CD8-positive, alpha-beta memory T cell (primary cell): ENCODE data around the gene ELN. TPM values are rescaled to one million over a fixed set of nuclear protein-coding genes. Genes with fewer than 3 reads are reported as not detected.
"Not testable (repeated sequence)": the region's sequence is repeated elsewhere in the genome, so short reads cannot be mapped to it uniquely, and the experiment has no call there.

Experiments
- CTCF ChIA-PET: fragments of 350-600 bp; sonication (Branson Sonifier 250); formaldehyde crosslinking; loops from one replicate; lab custom pipeline; 2021; ENCODE audit warnings: antibody characterized with exemption; lab: Charles Lee
- POLR2A ChIA-PET: fragments of 350-600 bp; sonication (Branson Sonifier 250); formaldehyde crosslinking; loops from one replicate; lab custom pipeline; 2021; ENCODE audit warnings: antibody characterized with exemption; lab: Charles Lee
- DNase-seq, 5 donors: peaks; one replicate each; pipeline versions ENCODE4 v3.0.0 to v3.0.0-alpha.2; 2020 to 2022; ENCODE audit warnings: mixed read lengths in 1 of 5
- H3K27ac ChIP-seq: one replicate; pipeline ENCODE4 v1.7.0; 2013; ENCODE audit warnings: low read depth, mild to moderate bottlenecking, low read length, moderate library complexity
- H3K27me3 ChIP-seq: 2 replicates; pipeline ENCODE4 v1.7.0; 2013; ENCODE audit warnings: low read length, mild to moderate bottlenecking; ENCODE audit not compliant: insufficient read depth, poor library complexity, severe bottlenecking
- H3K36me3 ChIP-seq: 2 replicates; pipeline ENCODE4 v1.7.0; 2013; ENCODE audit warnings: mild to moderate bottlenecking, low read length, moderate library complexity; ENCODE audit not compliant: insufficient read depth
- H3K4me1 ChIP-seq: 2 replicates; pipeline ENCODE4 v1.7.0; 2013; ENCODE audit warnings: mild to moderate bottlenecking, low read length, moderate library complexity; ENCODE audit not compliant: insufficient read depth
- H3K4me3 ChIP-seq: 2 replicates; pipeline ENCODE4 v1.7.0; 2013; ENCODE audit warnings: mild to moderate bottlenecking, low read length
- H3K9me3 ChIP-seq: 2 replicates; pipeline ENCODE4 v1.7.0; 2013; ENCODE audit warnings: mild to moderate bottlenecking, low read length
- H3K27ac Mint-ChIP-seq, 8 donors: one replicate each; pipeline ENCODE4 v1.8.0; 2020 to 2021; ENCODE audit warnings: mixed read lengths in 8 of 8, mild to moderate bottlenecking in 6 of 8, inconsistent platforms in 3 of 8, moderate library complexity in 3 of 8
- H3K27me3 Mint-ChIP-seq, 2 donors: one replicate each; pipeline ENCODE4 v1.8.0; 2020 to 2021; ENCODE audit warnings: mixed read lengths in 2 of 2, mild to moderate bottlenecking in 1 of 2, moderate library complexity in 1 of 2
- H3K36me3 Mint-ChIP-seq, 3 donors: one replicate each; pipeline ENCODE4 v1.8.0; 2020 to 2021; ENCODE audit warnings: mixed read lengths in 3 of 3, inconsistent platforms in 1 of 3, mild to moderate bottlenecking in 1 of 3
- H3K4me1 Mint-ChIP-seq, 3 donors: one replicate each; pipeline ENCODE4 v1.8.0; 2020 to 2021; ENCODE audit warnings: mixed read lengths in 3 of 3, inconsistent platforms in 1 of 3, mild to moderate bottlenecking in 1 of 3
- H3K4me3 Mint-ChIP-seq, 7 donors: one replicate each; pipeline ENCODE4 v1.8.0; 2020 to 2021; ENCODE audit warnings: mixed read lengths in 7 of 7, mild to moderate bottlenecking in 6 of 7, moderate library complexity in 4 of 7, inconsistent platforms in 2 of 7
- H3K9me3 Mint-ChIP-seq, 5 donors: one replicate each; pipeline ENCODE4 v1.8.0; 2020 to 2022; ENCODE audit warnings: mixed read lengths in 5 of 5, mild to moderate bottlenecking in 3 of 5, moderate library complexity in 2 of 5, inconsistent platforms in 1 of 5
- polyA plus RNA-seq: library from polyadenylated mRNA; unstranded; fragments of 300-500 nt; fragmentation: Illumina TruSeq; gene quantifications from one replicate; pipeline ENCODE4 v1.2.3, GENCODE V29; 2021
- total RNA-seq, 2 experiments: library from RNA; stranded (reverse); gene quantifications; one replicate each; pipeline ENCODE4 v1.2.3, GENCODE V29; 2021

The ELN gene
- total and polyA plus RNA-seq, 3 experiments from 2014 or later = not detected

DNA sequence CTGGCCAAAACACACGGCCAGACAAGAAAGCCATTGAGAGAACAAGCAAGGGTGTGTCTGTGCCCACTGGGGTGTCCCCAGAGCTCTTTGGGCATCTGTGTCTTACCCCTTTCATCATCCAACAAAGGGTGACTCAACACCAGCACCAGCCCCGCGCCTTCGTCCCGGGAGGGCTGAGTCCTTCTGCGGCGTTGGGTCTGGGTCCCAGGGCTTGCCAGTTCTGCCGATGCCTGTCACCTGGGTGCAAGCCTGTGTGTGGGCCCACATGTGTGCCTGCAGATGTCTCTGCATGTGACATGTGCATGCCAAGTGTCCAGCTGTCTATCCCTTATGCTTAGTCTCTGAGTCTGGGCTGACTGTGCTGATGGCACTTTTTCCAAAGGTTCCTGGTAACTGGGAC lies 24.4 kb upstream of the ELN start:
- no peak overlapping the region for H3K27ac ChIP-seq
- H3K36me3 ChIP-seq = no peaks in the 10 kb centered on the region
- H3K27me3 Mint-ChIP-seq = peaks cover 0 to 5% of the 10 kb centered on the region in 2 donors
- H3K27me3 ChIP-seq = no peaks in the 10 kb centered on the region
- peak overlapping the region in 2 of 8 donors; percentile 60 to 79 for H3K27ac Mint-ChIP-seq
- no peaks in the 10 kb centered on the region for H3K9me3 Mint-ChIP-seq
- no peaks in the 10 kb centered on the region for H3K9me3 ChIP-seq
- H3K4me3 ChIP-seq = no peak overlapping the region
- ChIA-PET POLR2A (no interaction called here), CTCF (no interaction called here)
- H3K36me3 Mint-ChIP-seq = no peaks in the 10 kb centered on the region
- DNase-seq = no peak
- no peak overlapping the region for H3K4me3 Mint-ChIP-seq
- H3K4me1 ChIP-seq = no peaks in the 10 kb centered on the region
- peaks cover 10 to 13% (median 11%) of the 10 kb centered on the region in 3 donors for H3K4me1 Mint-ChIP-seq

DNA sequence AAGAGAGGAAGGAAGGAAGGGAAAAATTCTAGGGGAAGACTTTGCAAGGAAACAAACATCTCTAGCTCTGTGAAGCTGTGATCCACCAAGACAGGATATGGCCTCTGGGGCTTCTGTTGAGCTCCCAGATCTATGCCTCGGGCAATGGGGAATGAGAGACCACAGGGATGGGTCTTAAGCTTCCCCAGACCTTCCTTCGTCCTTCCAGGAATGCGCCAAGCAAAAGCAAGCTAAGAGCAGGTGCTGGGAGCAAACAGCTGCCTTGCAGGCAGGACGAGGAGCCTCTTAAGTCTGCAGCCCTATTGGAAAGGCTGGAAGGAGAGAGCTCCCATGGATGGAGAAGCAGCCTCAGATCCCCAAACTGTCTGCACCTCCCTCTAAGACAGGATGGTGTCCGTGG lies 21.9 kb upstream of the ELN start:
- Mint-ChIP-seq H3K9me3 (no peaks in the 10 kb centered on the region), H3K36me3 (no peaks in the 10 kb centered on the region), H3K27ac (no peak overlapping the region), H3K4me1 (peaks cover 10 to 13% (median 11%) of the 10 kb centered on the region in 3 donors), H3K27me3 (peaks cover 0 to 5% of the 10 kb centered on the region in 2 donors), H3K4me3 (no peak overlapping the region)
- CTCF ChIA-PET = no interaction called here
- Histone ChIP-seq H3K4me3 (no peak overlapping the region), H3K4me1 (no peaks in the 10 kb centered on the region), H3K27ac (no peak overlapping the region), H3K27me3 (no peaks in the 10 kb centered on the region), H3K36me3 (no peaks in the 10 kb centered on the region), H3K9me3 (no peaks in the 10 kb centered on the region)
- DNase-seq = no peak
- POLR2A ChIA-PET = no interaction called here

DNA sequence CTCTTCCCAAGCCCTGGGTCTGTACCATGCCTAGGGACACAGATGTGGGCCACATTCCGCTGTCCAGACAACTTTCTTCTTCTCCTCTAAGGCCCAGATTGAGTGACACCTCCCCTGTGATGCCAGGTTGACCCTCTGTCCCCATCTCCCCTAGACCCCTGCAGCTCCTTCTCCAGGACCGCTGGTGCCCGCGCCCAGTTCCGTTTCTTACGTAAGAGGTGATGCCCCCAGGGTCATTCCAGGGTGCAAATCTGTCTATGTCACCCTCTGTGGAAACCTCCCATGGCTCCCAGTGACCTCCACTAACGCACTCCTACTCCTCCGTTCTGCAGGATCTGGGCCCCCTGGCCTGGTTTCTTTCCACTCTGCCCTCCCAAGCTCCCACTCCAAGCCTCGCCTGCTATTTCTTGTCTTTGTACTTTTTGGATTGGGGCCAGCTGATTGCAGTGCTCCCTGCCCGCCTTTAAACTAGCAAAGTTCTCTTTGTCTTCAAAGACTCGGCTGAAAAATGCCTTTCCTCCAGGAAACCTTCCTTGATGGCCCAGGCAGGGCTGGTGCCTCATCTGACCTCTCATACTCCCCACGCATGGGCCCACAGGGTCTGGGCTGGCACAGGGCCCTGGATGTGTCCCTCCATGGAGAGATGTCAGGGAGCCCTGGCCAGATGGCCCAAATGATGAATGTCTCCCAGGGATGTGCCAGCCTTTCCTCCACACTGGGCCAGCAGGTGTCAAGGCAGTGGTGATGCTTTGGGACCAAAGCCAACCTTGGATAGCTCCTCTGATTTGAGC lies 21.3 kb upstream of the ELN start:
- Mint-ChIP-seq H3K9me3 (no peaks in the 10 kb centered on the region), H3K4me1 (peaks cover 10 to 12% (median 11%) of the 10 kb centered on the region in 3 donors), H3K27me3 (peaks cover 0 to 4% of the 10 kb centered on the region in 2 donors), H3K27ac (peak overlapping the region in 1 of 8 donors; percentile 68), H3K4me3 (no peak overlapping the region), H3K36me3 (no peaks in the 10 kb centered on the region)
- ChIA-PET POLR2A (no interaction called here), CTCF (no interaction called here)
- Histone ChIP-seq H3K27ac (no peak overlapping the region), H3K27me3 (no peaks in the 10 kb centered on the region), H3K9me3 (no peaks in the 10 kb centered on the region), H3K4me3 (no peak overlapping the region), H3K36me3 (no peaks in the 10 kb centered on the region), H3K4me1 (no peaks in the 10 kb centered on the region)
- no peak for DNase-seq

DNA sequence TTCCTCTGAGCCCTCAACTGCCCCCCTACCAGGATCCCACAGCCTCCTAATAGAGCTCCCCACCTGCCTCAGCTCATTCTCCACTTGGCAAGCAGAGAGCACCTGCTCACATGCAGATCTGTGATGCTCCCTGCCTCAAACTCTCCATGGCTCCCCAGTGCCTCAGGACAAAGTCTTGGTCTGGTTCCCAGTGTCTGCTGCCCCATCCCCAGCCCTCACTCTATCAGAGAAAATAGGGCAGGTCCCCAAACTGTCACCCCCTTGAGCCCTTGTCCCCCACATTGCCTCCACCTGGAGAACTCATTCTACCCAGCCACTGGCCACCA lies 20.8 kb upstream of the ELN start:
- no peaks in the 10 kb centered on the region for H3K9me3 Mint-ChIP-seq
- POLR2A ChIA-PET = interaction anchor here (0.6 kb wide), 1 partner anchor 1822 kb away, joined by 4 read pairs; no protein-coding TSS in a partner anchor
- peak overlapping the region in 1 of 7 donors; percentile 28 for H3K4me3 Mint-ChIP-seq
- H3K4me1 ChIP-seq = no peaks in the 10 kb centered on the region
- no peak for DNase-seq
- H3K27me3 Mint-ChIP-seq = no peaks in the 10 kb centered on the region
- peak overlapping the region in 1 of 8 donors; percentile 11 for H3K27ac Mint-ChIP-seq
- no peak overlapping the region for H3K4me3 ChIP-seq
- H3K36me3 Mint-ChIP-seq = no peaks in the 10 kb centered on the region
- no peaks in the 10 kb centered on the region for H3K9me3 ChIP-seq
- peaks cover 6 to 7% (median 6%) of the 10 kb centered on the region in 3 donors for H3K4me1 Mint-ChIP-seq
- CTCF ChIA-PET = no interaction called here
- H3K27ac ChIP-seq = no peak overlapping the region
- H3K36me3 ChIP-seq = no peaks in the 10 kb centered on the region
- no peaks in the 10 kb centered on the region for H3K27me3 ChIP-seq

DNA sequence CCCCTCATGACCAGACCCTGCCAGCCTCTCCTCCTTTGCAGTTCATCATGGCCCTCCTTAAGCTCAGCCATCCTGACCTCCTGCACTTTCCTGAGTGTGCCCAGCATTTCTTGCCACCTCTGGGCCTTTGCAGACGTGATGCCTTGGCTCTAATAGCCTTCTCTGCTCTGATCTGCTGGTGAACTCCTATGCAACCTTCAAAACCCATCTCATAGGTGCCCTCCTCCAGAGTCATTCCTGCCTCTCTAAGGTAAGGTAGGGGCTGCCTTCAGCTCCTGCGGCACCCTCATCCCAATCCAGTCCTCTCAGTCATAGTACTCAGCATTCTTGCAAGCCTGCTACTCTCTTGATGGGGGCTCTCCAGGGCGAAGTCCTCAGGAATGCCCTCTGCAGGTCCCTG lies 19.3 kb upstream of the ELN start:
- no peak for DNase-seq
- H3K9me3 Mint-ChIP-seq = no peaks in the 10 kb centered on the region
- no peaks in the 10 kb centered on the region for H3K27me3 ChIP-seq
- H3K4me3 Mint-ChIP-seq = no peak overlapping the region
- ChIA-PET POLR2A (no interaction called here), CTCF (no interaction called here)
- H3K27me3 Mint-ChIP-seq = peaks cover 0 to 3% of the 10 kb centered on the region in 2 donors
- no peak overlapping the region for H3K4me3 ChIP-seq
- H3K9me3 ChIP-seq = no peaks in the 10 kb centered on the region
- peak overlapping the region in 3 of 8 donors; percentile 29 to 91 (median 74) for H3K27ac Mint-ChIP-seq
- no peak overlapping the region for H3K27ac ChIP-seq
- no peaks in the 10 kb centered on the region for H3K36me3 Mint-ChIP-seq
- no peaks in the 10 kb centered on the region for H3K4me1 Mint-ChIP-seq
- no peaks in the 10 kb centered on the region for H3K4me1 ChIP-seq
- H3K36me3 ChIP-seq = no peaks in the 10 kb centered on the region

DNA sequence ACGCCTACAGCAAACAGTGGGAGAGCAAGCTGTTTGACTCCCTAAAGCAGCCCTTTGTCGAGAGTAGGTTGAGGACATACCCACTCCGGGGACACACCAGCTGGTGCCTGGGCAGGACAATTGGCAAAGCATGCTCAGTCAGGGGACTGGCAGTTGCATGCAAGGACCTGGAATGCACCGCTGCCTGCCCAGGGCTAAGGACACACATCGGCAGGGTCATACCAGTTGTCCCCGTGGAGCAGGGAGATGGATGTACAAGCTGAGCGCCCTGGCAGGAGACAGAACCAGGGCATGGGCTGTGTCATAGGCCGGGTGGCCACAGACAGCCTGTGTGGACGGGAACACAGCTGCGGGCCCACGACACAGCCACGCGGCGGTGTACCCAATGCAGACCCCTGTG lies 18.3 kb upstream of the ELN start:
- Histone ChIP-seq H3K36me3 (no peaks in the 10 kb centered on the region), H3K27ac (no peak overlapping the region), H3K4me1 (no peaks in the 10 kb centered on the region), H3K27me3 (no peaks in the 10 kb centered on the region), H3K4me3 (no peak overlapping the region), H3K9me3 (no peaks in the 10 kb centered on the region)
- CTCF ChIA-PET = no interaction called here
- Mint-ChIP-seq H3K27me3 (peaks cover 0 to 3% of the 10 kb centered on the region in 2 donors), H3K4me1 (no peaks in the 10 kb centered on the region), H3K27ac (no peak overlapping the region), H3K9me3 (no peaks in the 10 kb centered on the region), H3K4me3 (no peak overlapping the region), H3K36me3 (no peaks in the 10 kb centered on the region)
- POLR2A ChIA-PET = no interaction called here
- DNase-seq = no peak

DNA sequence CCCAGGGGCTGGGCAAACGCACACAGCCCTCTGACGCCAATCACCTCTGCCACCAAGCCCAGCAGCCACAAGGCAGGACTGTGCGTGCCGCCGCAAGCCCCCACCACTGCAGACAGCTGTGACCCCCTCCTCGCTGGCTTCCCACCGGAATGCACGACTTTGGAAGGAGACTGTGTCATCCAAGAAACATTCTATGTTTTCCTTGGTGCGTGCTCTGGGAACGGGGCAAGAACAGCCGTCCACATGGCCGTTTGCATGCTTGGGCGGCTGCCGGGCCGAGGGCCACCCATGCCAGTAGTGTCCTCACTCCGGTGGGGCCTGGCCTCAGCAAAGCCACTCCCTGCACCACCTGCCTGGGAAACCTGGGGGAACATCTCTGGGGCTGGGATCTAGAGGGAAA lies 17.6 kb upstream of the ELN start:
- Histone ChIP-seq H3K27ac (no peak overlapping the region), H3K36me3 (no peaks in the 10 kb centered on the region), H3K27me3 (no peaks in the 10 kb centered on the region), H3K4me1 (no peaks in the 10 kb centered on the region), H3K4me3 (no peak overlapping the region), H3K9me3 (no peaks in the 10 kb centered on the region)
- CTCF ChIA-PET = no interaction called here
- POLR2A ChIA-PET = no interaction called here
- Mint-ChIP-seq H3K27me3 (peaks cover 0 to 3% of the 10 kb centered on the region in 2 donors), H3K27ac (peak overlapping the region in 1 of 8 donors; percentile 73), H3K36me3 (no peaks in the 10 kb centered on the region), H3K9me3 (no peaks in the 10 kb centered on the region), H3K4me3 (no peak overlapping the region), H3K4me1 (no peaks in the 10 kb centered on the region)
- DNase-seq = no peak

DNA sequence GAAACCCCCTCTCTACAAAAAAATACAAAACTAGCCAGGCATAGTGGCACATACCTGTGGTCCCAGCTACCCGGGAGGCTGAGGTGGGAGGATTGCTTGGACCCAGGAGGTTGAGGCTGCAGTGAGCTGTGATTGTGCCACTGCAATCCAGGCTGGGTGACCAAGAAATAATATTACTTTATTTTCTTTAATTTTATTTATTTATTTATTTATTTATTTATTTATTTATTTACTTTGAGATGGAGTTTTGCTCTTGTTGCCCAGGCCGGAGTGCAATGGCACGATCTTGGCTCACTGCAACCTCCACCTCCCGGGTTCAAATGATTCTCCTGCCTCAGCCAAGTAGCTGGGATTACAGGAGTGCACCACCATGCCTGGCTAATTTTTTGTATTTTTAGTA lies 16.6 kb upstream of the ELN start:
- H3K4me1 ChIP-seq, H3K27ac ChIP-seq, H3K4me3 ChIP-seq, H3K27me3 ChIP-seq, H3K27me3 Mint-ChIP-seq, H3K9me3 ChIP-seq, H3K36me3 Mint-ChIP-seq, H3K9me3 Mint-ChIP-seq, H3K4me1 Mint-ChIP-seq, H3K4me3 Mint-ChIP-seq, DNase-seq, H3K27ac Mint-ChIP-seq, H3K36me3 ChIP-seq, POLR2A ChIA-PET: not testable (repeated sequence)
- CTCF ChIA-PET = interaction anchor here (1.8 kb wide), 1 partner anchor 15 kb away, joined by 7 read pairs; no protein-coding TSS in a partner anchor
